HEK293 (cell line): ENCODE measurements around the gene NKAPL.

Source experiments
- GLIS2 ChIP-seq: fragments of 450-650 bp; formaldehyde crosslinking; IDR thresholded peaks from 2 replicates; pipeline ENCODE4 v1.5.1; 2016; ENCODE audit warnings: missing biosample characterization, missing genetic modification characterization
- SP2 ChIP-seq: fragments of 450-650 bp; formaldehyde crosslinking; IDR thresholded peaks from 2 replicates; pipeline ENCODE4 v1.5.1; 2016; ENCODE audit warnings: missing biosample characterization, missing genetic modification characterization
- ZEB2 ChIP-seq: fragments of 450-650 bp; formaldehyde crosslinking; IDR thresholded peaks from 2 replicates; pipeline ENCODE4 v1.5.1; 2016; ENCODE audit warnings: missing biosample characterization, missing genetic modification characterization
- ZNF354C ChIP-seq: fragments of 450-650 bp; formaldehyde crosslinking; IDR thresholded peaks from 2 replicates; pipeline ENCODE4 v1.5.1; 2016; ENCODE audit warnings: missing biosample characterization, missing genetic modification characterization, low read depth, borderline replicate concordance
- ZNF394 ChIP-seq: fragments of 450-650 bp; formaldehyde crosslinking; IDR thresholded peaks from 2 replicates; pipeline ENCODE4 v1.5.1; 2016; ENCODE audit warnings: missing biosample characterization, missing genetic modification characterization, mild to moderate bottlenecking, moderate library complexity, borderline replicate concordance
- ZNF501 ChIP-seq: fragments of 450-650 bp; formaldehyde crosslinking; IDR thresholded peaks from 2 replicates; pipeline ENCODE4 v1.5.1; 2016; ENCODE audit warnings: missing biosample characterization, missing genetic modification characterization
- ZNF530 ChIP-seq: fragments of 450-650 bp; formaldehyde crosslinking; IDR thresholded peaks from 2 replicates; pipeline ENCODE4 v1.5.1; 2016; ENCODE audit warnings: low read depth, missing biosample characterization, missing genetic modification characterization
- ZSCAN30 ChIP-seq: fragments of 450-650 bp; IDR thresholded peaks from 2 replicates; pipeline ENCODE4 v1.5.1; 2018; ENCODE audit warnings: missing biosample characterization, mild to moderate bottlenecking, missing genetic modification characterization, moderate library complexity
- ZXDB ChIP-seq: fragments of 450-650 bp; formaldehyde crosslinking; IDR thresholded peaks from 2 replicates; pipeline ENCODE4 v1.5.1; 2016; ENCODE audit warnings: missing biosample characterization, missing genetic modification characterization
- TF ChIP-seq, protein P1 (sequence below): fragments of 450-650 bp; formaldehyde crosslinking; conservative IDR thresholded peaks from 2 replicates; pipeline ENCODE4 v1.5.1; 2016; ENCODE audit warnings: low read depth, missing biosample characterization, missing genetic modification characterization
- TF ChIP-seq, protein P2 (sequence below): fragments of 450-650 bp; formaldehyde crosslinking; IDR thresholded peaks from 2 replicates; pipeline ENCODE4 v1.5.1; 2017; ENCODE audit warnings: missing biosample characterization, missing genetic modification characterization
- TF ChIP-seq, protein P3 (sequence below): fragments of 450-650 bp; IDR thresholded peaks from 2 replicates; pipeline ENCODE4 v1.5.1; 2018; ENCODE audit warnings: missing biosample characterization, mild to moderate bottlenecking, missing genetic modification characterization
- TF ChIP-seq, protein P4 (sequence below): sonication (generic); formaldehyde crosslinking; IDR thresholded peaks from 2 replicates; pipeline ENCODE4 v1.8.1; 2022; ENCODE audit warnings: mild to moderate bottlenecking, moderate library complexity, missing genetic modification reagents
- TF ChIP-seq, protein P5 (sequence below): fragments of 450-650 bp; formaldehyde crosslinking; IDR thresholded peaks from 2 replicates; pipeline ENCODE4 v1.5.1; 2016; ENCODE audit warnings: missing biosample characterization, missing genetic modification characterization
- TF ChIP-seq, protein P6 (sequence below): fragments of 450-650 bp; formaldehyde crosslinking; IDR thresholded peaks from 2 replicates; pipeline ENCODE4 v1.5.1; 2016; ENCODE audit warnings: missing biosample characterization, missing genetic modification characterization
- TF ChIP-seq, protein P7 (sequence below): fragments of 450-650 bp; formaldehyde crosslinking; optimal IDR thresholded peaks from 2 replicates; pipeline ENCODE3; 2016; ENCODE audit warnings: missing biosample characterization, mild to moderate bottlenecking, missing genetic modification characterization
- TF ChIP-seq, protein P8 (sequence below): fragments of 450-650 bp; formaldehyde crosslinking; IDR thresholded peaks from 2 replicates; pipeline ENCODE4 v1.5.1; 2016; ENCODE audit warnings: missing biosample characterization, missing genetic modification characterization

NKAPL gene

DNA sequence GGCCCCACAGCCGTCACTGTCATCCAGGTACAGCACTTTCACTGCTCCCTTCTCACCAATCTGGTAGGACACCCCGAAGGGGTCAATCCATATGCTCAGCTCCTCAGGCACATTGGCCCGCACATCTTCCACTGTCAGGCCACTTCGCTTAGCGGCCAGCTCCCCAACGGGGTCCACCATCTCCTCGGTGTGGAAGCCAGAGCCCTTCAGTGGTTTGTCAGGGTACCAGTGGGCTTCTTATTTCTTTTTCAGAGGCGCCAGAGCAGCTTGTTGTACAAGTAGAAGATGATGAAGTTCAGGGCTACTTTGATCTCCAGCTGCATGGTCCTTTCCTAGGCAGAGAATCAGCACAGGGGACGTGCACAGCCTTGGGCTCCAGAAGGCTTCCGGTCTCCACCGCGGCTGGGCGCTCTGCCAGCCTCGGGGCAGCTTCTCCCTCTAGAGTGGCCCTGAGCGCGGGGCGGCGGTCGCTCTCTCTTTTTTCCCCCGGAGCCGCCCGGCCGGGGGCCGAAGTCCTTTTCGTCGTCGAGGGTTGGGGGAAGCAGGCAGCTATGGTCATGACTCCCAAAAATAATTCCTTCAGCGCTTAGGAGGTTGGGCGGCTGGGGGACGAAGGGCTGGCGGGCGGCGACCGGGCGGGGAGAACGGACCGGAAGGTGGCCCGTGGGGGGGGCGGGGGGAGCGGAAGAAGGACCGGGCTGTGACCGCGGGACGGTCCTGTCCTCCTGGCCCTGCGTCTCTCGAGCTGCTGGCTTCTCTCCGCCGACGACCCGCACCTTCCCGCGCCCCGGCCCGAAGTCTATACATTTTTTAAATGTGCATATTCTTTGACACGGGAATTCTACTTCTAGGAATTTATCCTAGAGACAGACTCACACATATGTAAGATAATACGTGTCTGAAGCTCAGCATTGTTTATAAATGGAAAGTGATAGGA is 40.5 kb upstream of the NKAPL start (continued):
- TF ChIP-seq, protein P1, sequence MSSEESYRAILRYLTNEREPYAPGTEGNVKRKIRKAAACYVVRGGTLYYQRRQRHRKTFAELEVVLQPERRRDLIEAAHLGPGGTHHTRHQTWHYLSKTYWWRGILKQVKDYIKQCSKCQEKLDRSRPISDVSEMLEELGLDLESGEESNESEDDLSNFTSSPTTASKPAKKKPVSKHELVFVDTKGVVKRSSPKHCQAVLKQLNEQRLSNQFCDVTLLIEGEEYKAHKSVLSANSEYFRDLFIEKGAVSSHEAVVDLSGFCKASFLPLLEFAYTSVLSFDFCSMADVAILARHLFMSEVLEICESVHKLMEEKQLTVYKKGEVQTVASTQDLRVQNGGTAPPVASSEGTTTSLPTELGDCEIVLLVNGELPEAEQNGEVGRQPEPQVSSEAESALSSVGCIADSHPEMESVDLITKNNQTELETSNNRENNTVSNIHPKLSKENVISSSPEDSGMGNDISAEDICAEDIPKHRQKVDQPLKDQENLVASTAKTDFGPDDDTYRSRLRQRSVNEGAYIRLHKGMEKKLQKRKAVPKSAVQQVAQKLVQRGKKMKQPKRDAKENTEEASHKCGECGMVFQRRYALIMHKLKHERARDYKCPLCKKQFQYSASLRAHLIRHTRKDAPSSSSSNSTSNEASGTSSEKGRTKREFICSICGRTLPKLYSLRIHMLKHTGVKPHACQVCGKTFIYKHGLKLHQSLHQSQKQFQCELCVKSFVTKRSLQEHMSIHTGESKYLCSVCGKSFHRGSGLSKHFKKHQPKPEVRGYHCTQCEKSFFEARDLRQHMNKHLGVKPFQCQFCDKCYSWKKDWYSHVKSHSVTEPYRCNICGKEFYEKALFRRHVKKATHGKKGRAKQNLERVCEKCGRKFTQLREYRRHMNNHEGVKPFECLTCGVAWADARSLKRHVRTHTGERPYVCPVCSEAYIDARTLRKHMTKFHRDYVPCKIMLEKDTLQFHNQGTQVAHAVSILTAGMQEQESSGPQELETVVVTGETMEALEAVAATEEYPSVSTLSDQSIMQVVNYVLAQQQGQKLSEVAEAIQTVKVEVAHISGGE (tag by site-specific recombination), result peak; percentile 91
- TF ChIP-seq, protein P2, sequence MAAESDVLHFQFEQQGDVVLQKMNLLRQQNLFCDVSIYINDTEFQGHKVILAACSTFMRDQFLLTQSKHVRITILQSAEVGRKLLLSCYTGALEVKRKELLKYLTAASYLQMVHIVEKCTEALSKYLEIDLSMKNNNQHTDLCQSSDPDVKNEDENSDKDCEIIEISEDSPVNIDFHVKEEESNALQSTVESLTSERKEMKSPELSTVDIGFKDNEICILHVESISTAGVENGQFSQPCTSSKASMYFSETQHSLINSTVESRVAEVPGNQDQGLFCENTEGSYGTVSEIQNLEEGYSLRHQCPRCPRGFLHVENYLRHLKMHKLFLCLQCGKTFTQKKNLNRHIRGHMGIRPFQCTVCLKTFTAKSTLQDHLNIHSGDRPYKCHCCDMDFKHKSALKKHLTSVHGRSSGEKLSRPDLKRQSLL, result peak; percentile 67
- peak; percentile 56; the same call in 1 of the 2 replicates for TF ChIP-seq ZXDB (tag by site-specific recombination)
- peak; percentile 47; the same call in 1 of the 2 replicates for TF ChIP-seq ZNF501 (tag by site-specific recombination)
- TF ChIP-seq, protein P3, sequence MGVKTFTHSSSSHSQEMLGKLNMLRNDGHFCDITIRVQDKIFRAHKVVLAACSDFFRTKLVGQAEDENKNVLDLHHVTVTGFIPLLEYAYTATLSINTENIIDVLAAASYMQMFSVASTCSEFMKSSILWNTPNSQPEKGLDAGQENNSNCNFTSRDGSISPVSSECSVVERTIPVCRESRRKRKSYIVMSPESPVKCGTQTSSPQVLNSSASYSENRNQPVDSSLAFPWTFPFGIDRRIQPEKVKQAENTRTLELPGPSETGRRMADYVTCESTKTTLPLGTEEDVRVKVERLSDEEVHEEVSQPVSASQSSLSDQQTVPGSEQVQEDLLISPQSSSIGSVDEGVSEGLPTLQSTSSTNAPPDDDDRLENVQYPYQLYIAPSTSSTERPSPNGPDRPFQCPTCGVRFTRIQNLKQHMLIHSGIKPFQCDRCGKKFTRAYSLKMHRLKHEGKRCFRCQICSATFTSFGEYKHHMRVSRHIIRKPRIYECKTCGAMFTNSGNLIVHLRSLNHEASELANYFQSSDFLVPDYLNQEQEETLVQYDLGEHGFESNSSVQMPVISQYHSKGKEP (tag by site-specific recombination), result no peak
- TF ChIP-seq SP2 (tag by site-specific recombination), result peak; percentile 42
- TF ChIP-seq, protein P4, sequence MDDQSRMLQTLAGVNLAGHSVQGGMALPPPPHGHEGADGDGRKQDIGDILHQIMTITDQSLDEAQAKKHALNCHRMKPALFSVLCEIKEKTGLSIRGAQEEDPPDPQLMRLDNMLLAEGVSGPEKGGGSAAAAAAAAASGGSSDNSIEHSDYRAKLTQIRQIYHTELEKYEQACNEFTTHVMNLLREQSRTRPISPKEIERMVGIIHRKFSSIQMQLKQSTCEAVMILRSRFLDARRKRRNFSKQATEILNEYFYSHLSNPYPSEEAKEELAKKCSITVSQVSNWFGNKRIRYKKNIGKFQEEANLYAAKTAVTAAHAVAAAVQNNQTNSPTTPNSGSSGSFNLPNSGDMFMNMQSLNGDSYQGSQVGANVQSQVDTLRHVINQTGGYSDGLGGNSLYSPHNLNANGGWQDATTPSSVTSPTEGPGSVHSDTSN (CRISPR knock-in tag), result no peak
- TF ChIP-seq ZNF394 (tag by site-specific recombination), result peak; percentile 97
- TF ChIP-seq, protein P5, sequence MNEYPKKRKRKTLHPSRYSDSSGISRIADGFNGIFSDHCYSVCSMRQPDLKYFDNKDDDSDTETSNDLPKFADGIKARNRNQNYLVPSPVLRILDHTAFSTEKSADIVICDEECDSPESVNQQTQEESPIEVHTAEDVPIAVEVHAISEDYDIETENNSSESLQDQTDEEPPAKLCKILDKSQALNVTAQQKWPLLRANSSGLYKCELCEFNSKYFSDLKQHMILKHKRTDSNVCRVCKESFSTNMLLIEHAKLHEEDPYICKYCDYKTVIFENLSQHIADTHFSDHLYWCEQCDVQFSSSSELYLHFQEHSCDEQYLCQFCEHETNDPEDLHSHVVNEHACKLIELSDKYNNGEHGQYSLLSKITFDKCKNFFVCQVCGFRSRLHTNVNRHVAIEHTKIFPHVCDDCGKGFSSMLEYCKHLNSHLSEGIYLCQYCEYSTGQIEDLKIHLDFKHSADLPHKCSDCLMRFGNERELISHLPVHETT (tag by site-specific recombination), result no peak
- TF ChIP-seq, protein P6, sequence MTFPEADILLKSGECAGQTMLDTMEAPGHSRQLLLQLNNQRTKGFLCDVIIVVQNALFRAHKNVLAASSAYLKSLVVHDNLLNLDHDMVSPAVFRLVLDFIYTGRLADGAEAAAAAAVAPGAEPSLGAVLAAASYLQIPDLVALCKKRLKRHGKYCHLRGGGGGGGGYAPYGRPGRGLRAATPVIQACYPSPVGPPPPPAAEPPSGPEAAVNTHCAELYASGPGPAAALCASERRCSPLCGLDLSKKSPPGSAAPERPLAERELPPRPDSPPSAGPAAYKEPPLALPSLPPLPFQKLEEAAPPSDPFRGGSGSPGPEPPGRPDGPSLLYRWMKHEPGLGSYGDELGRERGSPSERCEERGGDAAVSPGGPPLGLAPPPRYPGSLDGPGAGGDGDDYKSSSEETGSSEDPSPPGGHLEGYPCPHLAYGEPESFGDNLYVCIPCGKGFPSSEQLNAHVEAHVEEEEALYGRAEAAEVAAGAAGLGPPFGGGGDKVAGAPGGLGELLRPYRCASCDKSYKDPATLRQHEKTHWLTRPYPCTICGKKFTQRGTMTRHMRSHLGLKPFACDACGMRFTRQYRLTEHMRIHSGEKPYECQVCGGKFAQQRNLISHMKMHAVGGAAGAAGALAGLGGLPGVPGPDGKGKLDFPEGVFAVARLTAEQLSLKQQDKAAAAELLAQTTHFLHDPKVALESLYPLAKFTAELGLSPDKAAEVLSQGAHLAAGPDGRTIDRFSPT (tag by site-specific recombination), result peak; percentile 60; the same call in 1 of the 2 replicates
- TF ChIP-seq ZEB2 (tag by site-specific recombination), result peak; percentile 63; the same call in 1 of the 2 replicates
- no peak for TF ChIP-seq ZNF354C
- peak; percentile 29; the same call in 1 of the 2 replicates for TF ChIP-seq GLIS2
- TF ChIP-seq, protein P7, sequence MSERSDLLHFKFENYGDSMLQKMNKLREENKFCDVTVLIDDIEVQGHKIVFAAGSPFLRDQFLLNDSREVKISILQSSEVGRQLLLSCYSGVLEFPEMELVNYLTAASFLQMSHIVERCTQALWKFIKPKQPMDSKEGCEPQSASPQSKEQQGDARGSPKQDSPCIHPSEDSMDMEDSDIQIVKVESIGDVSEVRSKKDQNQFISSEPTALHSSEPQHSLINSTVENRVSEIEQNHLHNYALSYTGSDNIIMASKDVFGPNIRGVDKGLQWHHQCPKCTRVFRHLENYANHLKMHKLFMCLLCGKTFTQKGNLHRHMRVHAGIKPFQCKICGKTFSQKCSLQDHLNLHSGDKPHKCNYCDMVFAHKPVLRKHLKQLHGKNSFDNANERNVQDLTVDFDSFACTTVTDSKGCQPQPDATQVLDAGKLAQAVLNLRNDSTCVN (tag by site-specific recombination), result peak; percentile 47
- TF ChIP-seq, protein P8, sequence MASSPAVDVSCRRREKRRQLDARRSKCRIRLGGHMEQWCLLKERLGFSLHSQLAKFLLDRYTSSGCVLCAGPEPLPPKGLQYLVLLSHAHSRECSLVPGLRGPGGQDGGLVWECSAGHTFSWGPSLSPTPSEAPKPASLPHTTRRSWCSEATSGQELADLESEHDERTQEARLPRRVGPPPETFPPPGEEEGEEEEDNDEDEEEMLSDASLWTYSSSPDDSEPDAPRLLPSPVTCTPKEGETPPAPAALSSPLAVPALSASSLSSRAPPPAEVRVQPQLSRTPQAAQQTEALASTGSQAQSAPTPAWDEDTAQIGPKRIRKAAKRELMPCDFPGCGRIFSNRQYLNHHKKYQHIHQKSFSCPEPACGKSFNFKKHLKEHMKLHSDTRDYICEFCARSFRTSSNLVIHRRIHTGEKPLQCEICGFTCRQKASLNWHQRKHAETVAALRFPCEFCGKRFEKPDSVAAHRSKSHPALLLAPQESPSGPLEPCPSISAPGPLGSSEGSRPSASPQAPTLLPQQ (tag by site-specific recombination), result peak; percentile 50; the same call in 1 of the 2 replicates
- no peak for TF ChIP-seq ZNF530 (tag by site-specific recombination)
- TF ChIP-seq ZSCAN30 (tag by site-specific recombination), result peak; percentile 41; the same call in 1 of the 2 replicates
